C4-2B (cell line): Measurements from ENCODE around the gene GALNT9.

Source experiments
- ZFX ChIP-seq: fragments of 450-650 bp; IDR thresholded peaks from 2 replicates; pipeline ENCODE4 v1.6.1; 2017
- TF ChIP-seq, protein P1 (sequence below): fragments of 450-650 bp; conservative IDR thresholded peaks from 2 replicates; pipeline ENCODE4 v1.5.1; 2017; ENCODE audit warnings: mild to moderate bottlenecking

DNA sequence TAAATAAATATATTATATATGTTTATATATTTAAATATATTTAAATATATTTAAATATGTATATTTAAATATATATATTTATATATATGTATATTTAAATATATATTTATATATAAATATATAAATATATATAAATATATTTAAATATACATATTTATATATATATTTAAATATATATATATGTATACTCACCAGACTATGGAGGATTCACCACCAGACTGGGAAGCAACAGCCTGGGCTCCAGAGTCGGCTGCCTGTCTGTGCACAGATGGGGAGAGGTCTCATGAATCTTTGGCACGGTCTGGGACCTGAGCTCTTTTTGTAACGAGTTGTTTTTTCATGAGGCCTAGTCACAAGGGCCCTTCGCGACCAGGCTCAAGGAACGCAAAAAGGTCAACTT, 163.8 kb downstream of the GALNT9 start:
- TF ChIP-seq, protein P1, sequence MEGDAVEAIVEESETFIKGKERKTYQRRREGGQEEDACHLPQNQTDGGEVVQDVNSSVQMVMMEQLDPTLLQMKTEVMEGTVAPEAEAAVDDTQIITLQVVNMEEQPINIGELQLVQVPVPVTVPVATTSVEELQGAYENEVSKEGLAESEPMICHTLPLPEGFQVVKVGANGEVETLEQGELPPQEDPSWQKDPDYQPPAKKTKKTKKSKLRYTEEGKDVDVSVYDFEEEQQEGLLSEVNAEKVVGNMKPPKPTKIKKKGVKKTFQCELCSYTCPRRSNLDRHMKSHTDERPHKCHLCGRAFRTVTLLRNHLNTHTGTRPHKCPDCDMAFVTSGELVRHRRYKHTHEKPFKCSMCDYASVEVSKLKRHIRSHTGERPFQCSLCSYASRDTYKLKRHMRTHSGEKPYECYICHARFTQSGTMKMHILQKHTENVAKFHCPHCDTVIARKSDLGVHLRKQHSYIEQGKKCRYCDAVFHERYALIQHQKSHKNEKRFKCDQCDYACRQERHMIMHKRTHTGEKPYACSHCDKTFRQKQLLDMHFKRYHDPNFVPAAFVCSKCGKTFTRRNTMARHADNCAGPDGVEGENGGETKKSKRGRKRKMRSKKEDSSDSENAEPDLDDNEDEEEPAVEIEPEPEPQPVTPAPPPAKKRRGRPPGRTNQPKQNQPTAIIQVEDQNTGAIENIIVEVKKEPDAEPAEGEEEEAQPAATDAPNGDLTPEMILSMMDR, result no peak
- TF ChIP-seq ZFX, result no peak
